ENCODE data around the gene NPW. TPM values are rescaled to one million over a fixed set of nuclear protein-coding genes. Genes with fewer than 3 reads are reported as not detected.
A peak's percentile ranks its signal among the peaks of the same experiment; 100 is the strongest.

NPW gene
- total RNA-seq, 1 donor from 2014 or later, result 0.82 TPM

DNA sequence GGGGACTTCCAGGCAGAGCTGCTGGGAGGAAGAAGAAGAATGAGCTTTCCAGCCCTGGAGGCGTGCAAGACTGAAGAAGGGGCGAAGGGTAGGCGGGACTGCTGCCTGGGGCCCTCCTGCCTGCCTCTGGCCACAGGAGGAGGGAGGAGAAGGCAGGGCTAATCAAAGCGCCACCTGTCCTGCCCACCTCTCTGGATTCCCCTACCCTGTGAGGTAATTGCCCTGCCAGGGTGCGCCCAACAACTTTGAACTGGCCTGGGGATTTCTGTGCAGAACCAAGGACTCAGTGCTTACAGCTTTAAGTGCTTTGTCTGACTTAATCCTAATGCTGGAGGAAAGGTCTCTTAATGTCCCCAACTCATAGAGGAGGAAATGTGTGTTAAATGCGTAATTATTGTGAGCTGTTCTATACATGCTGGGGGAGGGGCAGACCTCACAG is 38.2 kb upstream of the NPW start, which contains the start of gene NOXO1:
Gene NOXO1, minus strand, starts transcription at position 72 of the 439 bp plus-strand sequence. CDS start 290 bp downstream, outside the sequence.
- H3K4me1 Mint-ChIP-seq (ENCODE audit: unreplicated experiment), result peaks cover 14% of the 10 kb centered on the region
- H3K27me3 Mint-ChIP-seq (ENCODE audit: unreplicated experiment), result peaks cover 28% of the 10 kb centered on the region
- TF ChIP-seq, protein P1, sequence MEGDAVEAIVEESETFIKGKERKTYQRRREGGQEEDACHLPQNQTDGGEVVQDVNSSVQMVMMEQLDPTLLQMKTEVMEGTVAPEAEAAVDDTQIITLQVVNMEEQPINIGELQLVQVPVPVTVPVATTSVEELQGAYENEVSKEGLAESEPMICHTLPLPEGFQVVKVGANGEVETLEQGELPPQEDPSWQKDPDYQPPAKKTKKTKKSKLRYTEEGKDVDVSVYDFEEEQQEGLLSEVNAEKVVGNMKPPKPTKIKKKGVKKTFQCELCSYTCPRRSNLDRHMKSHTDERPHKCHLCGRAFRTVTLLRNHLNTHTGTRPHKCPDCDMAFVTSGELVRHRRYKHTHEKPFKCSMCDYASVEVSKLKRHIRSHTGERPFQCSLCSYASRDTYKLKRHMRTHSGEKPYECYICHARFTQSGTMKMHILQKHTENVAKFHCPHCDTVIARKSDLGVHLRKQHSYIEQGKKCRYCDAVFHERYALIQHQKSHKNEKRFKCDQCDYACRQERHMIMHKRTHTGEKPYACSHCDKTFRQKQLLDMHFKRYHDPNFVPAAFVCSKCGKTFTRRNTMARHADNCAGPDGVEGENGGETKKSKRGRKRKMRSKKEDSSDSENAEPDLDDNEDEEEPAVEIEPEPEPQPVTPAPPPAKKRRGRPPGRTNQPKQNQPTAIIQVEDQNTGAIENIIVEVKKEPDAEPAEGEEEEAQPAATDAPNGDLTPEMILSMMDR (IDR thresholded peaks at IDR 0.05; ENCODE audit: unreplicated experiment), result no peak
- H3K9me3 Mint-ChIP-seq (ENCODE audit: unreplicated experiment), result no peaks in the 10 kb centered on the region
- no peak within 1 kb of the TSS for H3K4me3 Mint-ChIP-seq (ENCODE audit: unreplicated experiment)
- no peak within 1 kb of the TSS for H3K27ac Mint-ChIP-seq (ENCODE audit: unreplicated experiment)
- no peak for DNase-seq (ENCODE audit: low spot score)
- H3K36me3 Mint-ChIP-seq (ENCODE audit: low read depth, unreplicated experiment), result peaks cover 1% of the 10 kb centered on the region

DNA sequence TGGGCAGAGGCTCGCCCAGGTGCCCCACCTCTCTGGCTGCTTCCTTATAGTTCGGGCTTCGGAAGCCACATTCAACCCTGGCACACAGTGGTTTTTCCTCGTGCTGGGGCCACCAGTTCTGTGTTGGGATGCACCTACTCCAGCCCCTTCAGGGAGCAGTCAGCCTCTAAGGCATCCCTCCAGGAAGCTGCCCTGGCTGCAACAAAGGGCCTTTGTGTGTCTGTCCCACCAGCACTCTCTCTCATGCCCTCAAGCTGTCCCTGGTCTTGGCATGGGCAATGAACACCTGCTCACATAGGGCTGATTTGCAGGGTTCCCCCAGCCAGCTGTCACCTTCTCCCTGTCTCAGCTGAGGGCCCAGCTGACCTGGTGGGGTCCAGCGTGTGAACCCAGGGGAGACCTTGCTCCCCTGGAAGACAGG is 37.6 kb upstream of the NPW start:
- H3K4me3 Mint-ChIP-seq (ENCODE audit: unreplicated experiment), result no peak overlapping the region

DNA sequence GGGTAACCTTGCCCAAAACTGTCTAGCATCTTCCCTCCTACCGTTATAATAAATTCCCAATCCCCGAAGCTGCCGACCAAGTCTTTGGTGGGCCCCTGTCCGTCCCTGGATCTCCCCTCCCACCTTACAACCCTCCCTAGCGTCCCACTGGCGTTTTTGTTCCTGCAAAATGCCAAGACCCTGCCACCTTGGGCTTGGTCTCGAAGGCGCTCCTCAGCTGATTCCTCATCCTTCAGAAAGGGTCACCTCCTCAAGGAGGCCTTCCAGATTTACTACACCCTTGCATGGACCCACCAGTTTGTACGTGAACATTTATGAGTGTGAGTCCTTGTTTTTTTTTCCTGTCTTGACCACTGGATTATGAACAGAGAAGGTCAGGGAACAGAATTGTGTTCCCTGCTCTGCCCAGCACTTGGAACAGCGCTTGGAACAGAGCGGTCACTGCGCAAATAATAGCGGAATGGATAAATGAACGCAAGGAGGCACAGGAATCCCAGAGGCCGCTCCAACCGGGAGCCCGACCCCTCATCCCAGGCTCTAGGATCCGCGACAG is 36.5 kb upstream of the NPW start:
- TF ChIP-seq, protein P1 (IDR thresholded peaks at IDR 0.05; ENCODE audit: unreplicated experiment), result no peak
- peak overlapping the region; percentile 89 for H3K4me3 Mint-ChIP-seq (ENCODE audit: unreplicated experiment)
- H3K27me3 Mint-ChIP-seq (ENCODE audit: unreplicated experiment), result peaks cover 31% of the 10 kb centered on the region
- no peaks in the 10 kb centered on the region for H3K9me3 Mint-ChIP-seq (ENCODE audit: unreplicated experiment)
- peaks cover 14% of the 10 kb centered on the region for H3K4me1 Mint-ChIP-seq (ENCODE audit: unreplicated experiment)
- no peak for DNase-seq (ENCODE audit: low spot score)
- peaks cover 5% of the 10 kb centered on the region for H3K36me3 Mint-ChIP-seq (ENCODE audit: low read depth, unreplicated experiment)
- H3K27ac Mint-ChIP-seq (ENCODE audit: unreplicated experiment), result peak overlapping the region; percentile 67

More for the DNA sequence above, 37.6 kb upstream of the NPW start:
- no peak for DNase-seq (ENCODE audit: low spot score)
- no peaks in the 10 kb centered on the region for H3K9me3 Mint-ChIP-seq (ENCODE audit: unreplicated experiment)
- H3K4me1 Mint-ChIP-seq (ENCODE audit: unreplicated experiment), result peaks cover 14% of the 10 kb centered on the region
- TF ChIP-seq, protein P1 (IDR thresholded peaks at IDR 0.05; ENCODE audit: unreplicated experiment), result no peak
- peaks cover 29% of the 10 kb centered on the region for H3K27me3 Mint-ChIP-seq (ENCODE audit: unreplicated experiment)
- H3K36me3 Mint-ChIP-seq (ENCODE audit: low read depth, unreplicated experiment), result peaks cover 5% of the 10 kb centered on the region
- H3K27ac Mint-ChIP-seq (ENCODE audit: unreplicated experiment), result no peak overlapping the region

DNA sequence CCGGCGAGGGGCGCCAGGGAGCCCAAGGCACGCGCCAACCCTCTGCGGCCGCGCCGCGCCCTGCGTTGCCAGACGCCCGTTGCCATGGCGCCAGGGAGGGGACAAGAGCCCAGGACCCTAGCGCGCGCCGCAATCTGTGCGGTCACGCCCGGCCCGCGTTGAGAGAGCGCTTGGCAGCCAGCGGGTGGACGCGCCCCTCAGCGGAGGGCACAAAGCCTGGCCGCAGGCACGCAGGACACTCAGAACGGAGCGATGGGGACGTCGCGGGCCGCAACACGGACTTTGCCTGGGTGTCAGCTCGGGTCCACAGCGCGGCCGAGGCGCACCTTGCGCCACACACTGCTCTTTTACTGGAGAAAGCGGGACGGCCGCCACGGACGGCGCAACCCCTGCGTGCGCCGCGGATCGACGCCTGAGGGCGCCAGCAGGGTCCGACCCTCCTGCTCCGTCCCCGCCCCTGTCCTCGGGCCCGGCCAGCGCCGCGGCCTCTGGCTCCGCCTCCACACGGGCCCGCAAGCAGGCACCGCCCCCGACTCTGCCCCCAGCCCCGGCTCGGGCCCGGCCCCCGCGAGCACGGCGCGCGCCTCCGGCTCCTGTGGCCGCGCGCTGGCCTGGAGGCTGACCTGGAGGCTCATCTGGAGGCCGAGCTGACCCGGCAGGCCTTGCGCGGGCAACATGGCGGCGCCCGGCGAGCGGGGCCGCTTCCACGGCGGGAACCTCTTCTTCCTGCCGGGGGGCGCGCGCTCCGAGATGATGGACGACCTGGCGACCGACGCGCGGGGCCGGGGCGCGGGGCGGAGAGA is 35.8 kb upstream of the NPW start, which contains the start of gene GFER:
Gene GFER, plus strand, starts transcription at position 650 of the 803 bp plus-strand sequence. Its CDS starts 26 bp downstream, at position 676.
- Mint-ChIP-seq H3K4me1 (ENCODE audit: unreplicated experiment) (peaks cover 14% of the 10 kb centered on the region), H3K36me3 (ENCODE audit: low read depth, unreplicated experiment) (peaks cover 5% of the 10 kb centered on the region), H3K9me3 (ENCODE audit: unreplicated experiment) (no peaks in the 10 kb centered on the region), H3K27me3 (ENCODE audit: unreplicated experiment) (peaks cover 36% of the 10 kb centered on the region), H3K27ac (ENCODE audit: unreplicated experiment) (peak within 1 kb of the TSS; percentile 67), H3K4me3 (ENCODE audit: unreplicated experiment) (peak within 1 kb of the TSS; percentile 89)
- TF ChIP-seq, protein P1 (IDR thresholded peaks at IDR 0.05; ENCODE audit: unreplicated experiment), result peak; percentile 25
- peak; percentile 98 for DNase-seq (ENCODE audit: low spot score)
